ENCODE measurements around the gene ZNF814.
"Not testable (repeated sequence)": the region's sequence is repeated elsewhere in the genome, so short reads cannot be mapped to it uniquely, and the experiment has no call there.

ZNF814 gene

DNA sequence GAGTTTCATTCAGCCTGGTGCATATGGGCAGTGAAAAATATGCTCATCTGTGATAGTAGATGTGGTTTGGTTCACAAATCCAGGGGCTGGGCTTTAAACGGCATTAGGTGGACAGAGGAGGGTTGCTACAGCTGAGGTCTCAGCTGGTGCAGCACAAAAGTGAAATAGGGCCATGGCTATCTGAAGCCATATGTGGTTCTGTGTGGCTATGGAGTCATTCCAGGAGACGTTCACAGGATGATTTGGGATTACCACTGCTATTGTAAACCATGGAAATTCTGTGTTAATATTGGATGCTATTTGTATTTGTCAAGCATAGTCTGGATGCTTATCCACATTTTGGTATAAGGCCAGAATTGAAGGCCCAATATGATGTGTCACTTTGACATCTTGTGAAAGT lies 34.7 kb downstream of the ZNF814 start:
- not testable (repeated sequence) for DNase-seq

DNA sequence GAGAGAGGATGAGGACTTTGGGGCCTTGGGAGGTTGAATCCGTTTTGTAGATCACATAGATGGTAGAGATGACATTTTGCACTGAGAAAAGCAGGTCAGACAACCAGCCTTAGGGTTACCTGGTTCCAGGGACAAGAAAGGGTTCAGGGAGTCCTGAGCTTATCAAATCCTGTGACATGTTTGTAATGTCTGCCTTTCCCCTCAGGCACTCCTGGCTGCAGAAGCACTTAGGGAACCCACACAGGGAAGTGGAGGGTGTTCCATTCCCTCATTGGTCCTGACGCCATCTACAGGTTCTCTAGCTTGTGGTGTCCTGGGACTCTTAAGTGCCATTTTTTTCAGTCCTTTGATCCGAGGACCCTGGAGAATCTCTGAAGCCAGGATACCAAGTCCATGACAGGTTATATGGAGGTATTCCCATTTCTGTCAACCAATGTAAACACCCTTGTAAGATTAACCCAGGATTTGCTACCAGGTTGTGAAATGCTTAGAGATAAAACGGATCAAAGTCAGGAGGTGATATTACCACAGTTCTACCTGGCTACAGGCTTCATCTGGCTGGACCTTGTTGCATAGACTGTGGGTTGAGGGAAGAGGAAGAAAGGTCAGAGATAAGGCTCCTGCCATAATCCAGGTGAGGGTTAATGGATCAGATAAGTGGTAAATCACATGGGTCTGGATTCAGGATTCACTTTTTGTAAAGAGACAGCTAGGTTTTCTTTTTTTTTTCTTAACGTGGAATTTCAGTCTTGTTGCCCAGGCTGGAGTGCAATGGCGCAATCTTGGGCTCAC lies 36.8 kb downstream of the ZNF814 start:
- not testable (repeated sequence) for DNase-seq

DNA sequence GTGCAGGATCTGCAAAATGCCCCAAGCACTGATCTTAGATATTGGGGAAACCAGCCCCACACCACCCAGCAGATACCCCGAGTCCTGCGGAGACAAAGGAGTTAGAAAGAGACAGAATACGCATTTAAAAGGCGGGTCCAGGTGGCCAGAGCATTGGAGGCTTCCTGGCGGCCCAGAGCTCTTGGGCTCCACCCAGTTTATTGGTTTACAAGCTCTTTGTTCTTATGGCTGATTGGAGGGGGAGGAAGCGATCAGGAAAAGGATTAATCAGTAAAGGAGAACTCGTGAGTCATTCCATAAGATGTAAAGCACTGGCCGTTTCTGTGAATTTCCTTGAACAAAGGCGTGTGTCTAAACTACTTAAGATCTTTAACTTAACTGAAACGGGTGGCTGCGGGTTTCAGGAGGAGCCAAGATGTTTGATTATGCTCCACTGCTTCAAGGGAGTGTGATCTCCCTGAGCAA lies 38.3 kb downstream of the ZNF814 start:
- no peak for DNase-seq

DNA sequence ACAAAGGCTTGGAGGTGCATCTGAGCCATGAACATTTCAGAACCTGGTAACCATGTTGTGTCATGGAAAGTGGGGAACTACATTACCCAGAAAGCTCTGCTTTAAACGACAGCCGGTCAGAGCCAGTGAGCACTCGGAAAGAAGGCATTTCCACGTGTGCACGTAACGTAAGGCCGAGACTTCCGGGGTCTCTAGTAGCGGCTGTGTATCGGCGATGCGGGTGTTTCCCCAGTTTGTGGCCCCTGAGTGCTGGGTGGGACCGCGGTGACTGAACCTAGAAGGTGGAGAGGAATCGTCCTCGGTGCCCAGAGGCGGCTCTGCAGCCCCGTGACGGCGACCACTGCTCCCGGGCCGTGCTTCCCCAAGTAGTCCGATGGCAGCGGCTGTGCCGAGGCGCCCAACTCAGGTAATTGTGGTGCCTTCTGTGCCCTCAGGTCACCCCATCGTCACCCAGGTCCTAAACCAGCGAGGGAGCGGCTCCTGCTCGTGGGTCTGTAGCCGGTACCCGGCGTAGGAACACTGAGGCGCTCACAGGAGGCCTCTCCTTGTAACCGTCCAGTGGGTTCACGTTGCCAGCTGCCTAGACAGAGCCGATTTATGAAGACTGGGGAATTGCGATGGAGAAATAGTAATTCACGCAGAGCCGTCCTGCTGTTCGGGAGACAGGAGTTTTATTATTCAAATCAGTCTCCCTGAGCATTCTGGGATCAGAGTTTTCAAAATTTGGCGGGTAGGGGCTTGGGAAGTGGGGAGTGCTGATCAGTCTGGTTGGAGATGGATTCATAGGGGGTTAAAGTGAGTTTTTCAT lies 39.0 kb downstream of the ZNF814 start, which contains the start of gene ZNF587:
ZNF587 (plus strand) TSS at position 194 of the 808 bp plus-strand sequence; CDS start at position 374, 180 bp downstream.
- peak; percentile 83 for DNase-seq

DNA sequence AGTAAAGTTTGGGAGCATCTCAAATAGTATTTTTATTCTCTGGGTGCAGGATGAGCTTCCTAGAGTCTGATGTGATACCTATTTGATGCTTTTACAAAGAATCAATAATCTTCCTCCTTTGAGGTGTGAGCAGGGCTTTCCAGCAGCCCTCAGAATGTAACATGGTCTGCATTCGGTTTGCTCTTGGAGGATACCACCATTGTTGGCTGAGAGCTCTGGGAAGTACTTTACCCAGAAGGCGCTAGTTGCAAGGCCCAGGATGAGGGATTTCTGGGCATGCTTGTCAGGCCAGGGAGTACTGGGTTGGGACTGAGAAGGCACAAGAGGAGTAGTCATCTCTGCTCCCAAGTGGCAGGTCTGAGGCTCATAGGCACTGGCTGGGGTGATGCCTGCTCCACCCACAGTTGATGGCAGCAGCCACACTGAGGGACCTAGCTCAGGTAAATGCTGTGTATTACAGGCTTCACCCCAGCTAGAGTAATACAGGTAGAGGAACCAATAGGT lies 39.6 kb downstream of the ZNF814 start:
- DNase-seq, result not testable (repeated sequence)

DNA sequence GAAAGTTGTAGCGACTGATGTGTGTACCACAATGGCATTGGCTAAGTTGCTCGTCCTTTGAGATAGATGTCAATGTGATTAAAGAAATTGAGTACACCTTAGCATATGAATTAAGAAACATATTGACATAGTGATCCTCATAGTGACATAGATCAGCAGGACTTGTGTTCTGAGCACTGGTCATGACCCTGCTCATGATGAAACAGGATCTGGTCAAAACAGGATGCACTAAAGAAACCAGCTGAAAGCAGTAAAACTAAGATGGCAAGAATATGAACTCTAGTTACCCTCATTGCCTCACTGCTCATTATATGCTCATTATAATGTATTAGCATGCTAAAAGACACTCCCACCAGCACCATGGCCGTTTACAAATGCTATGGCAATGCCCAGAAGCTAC lies 41.7 kb downstream of the ZNF814 start:
- DNase-seq, result not testable (repeated sequence)

DNA sequence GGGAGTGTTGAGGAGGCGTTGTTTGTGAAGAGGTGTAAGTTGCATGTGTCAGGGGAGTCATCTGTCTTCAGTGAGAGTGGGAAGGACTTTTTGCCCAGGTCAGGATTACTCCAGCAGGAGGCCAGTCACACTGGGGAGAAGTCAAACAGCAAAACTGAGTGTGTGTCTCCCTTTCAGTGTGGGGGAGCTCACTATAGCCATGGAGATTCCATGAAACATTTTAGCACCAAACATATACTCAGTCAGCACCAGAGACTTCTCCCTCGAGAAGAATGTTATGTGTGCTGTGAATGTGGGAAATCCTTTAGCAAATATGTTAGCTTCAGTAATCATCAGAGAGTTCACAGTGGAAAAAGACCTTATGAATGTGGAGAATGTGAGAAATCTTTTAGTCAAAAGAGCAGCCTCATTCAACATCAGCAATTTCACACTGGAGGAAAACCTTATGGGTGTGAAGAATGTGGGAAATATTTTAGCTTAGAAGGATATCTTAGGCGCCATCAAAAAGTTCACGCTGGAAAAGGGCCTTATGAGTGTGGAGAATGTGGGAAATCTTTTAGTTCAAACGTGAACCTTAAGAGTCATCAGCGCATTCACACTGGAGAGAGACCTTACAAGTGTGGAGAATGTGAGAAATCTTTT lies 47.6 kb downstream of the ZNF814 start:
- no peak for DNase-seq

DNA sequence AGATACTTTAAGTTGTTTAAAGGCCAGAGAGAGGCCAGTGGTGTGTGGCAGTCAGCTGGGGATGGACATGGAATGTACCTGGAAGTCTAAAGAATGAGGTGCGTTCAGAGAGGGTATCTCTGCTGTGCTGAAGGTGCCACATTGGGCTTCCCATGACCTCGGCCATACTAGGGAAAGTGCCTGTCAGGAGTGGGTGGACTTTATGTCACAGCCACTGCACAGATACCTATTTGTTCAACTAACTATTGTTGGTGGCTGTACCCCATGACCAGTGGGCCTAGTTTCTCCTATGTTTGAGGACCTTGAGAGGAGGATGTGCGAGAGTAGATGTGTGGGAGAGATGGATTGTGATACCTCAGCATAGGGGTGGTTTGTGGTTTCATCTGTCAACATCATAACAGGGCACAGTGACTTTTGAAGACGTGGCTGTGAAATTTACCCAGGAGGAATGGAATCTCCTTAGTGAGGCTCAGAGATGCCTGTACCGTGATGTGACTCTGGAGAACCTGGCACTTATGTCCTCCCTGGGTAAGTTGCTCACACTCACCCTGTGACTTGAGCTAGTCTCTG lies 50.1 kb downstream of the ZNF814 start:
- DNase-seq, result not testable (repeated sequence)

DNA sequence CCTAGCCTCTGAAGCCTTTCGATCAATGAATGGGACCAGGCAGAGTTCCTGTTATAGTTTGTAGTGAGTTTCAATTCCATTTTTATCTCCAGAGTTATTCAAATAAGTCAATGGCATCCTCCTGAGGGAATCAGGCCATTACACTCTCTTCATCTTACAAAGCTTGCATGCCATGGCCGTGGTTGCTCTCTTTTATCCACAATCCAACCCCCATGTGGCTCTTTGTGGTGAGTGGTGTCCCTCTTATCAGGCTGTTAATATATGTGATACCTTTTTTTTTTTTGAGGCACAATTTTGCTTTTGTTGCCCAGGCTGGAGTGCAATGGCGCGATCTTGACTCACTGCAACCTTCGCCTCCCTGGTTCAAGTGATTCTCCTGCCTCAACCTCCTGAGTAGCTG lies 51.8 kb downstream of the ZNF814 start:
- not testable (repeated sequence) for DNase-seq

DNA sequence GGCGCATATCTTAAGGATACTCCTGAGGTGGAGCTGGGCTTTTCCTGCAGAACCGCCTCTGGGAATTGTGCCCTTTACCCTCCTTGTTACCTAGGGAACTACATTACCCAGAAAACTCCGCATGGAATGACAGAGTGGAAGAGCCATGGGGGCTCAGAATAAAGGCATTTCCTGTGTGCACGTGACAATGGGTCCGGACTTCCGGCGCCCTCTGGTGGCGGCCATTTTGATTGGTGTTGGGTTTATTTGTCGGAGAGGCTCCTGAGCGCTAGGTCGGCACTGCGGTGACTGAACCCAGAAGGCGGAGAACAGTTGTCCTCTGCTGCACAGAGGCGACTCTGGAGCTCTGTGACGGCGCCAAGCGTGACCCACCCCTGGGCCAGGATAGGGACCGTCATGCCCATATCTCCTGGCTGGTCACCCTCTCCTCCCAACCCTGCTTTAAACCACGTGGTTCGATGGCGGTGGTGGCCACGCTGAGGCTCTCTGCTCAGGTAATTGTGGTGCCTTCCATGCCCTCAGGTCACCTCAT lies 58.7 kb downstream of the ZNF814 start, which contains the start of gene ZNF587B:
ZNF587B (plus strand) TSS at position 229 of the 532 bp plus-strand sequence; CDS start at position 459, 230 bp downstream.
- no peak for DNase-seq

DNA sequence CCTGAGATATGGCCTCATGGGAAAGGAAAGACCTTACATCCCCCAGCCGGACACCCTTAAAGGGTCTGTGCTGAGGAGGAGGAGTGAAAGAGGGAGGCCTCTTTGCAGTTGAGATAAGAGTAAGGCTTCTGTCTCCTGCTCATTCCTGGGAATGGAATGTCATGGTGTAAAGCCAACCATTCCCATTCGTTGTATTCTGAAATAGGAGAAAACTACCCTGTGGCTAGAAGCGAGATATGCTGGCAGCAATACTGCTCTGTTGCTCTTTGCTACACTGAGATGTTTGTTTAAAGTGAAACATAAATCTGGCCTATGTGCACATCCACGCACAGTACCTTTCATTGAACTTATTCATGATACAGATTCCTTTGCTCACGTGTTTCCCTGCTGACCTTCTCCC lies 59.5 kb downstream of the ZNF814 start:
- no peak for DNase-seq

DNA sequence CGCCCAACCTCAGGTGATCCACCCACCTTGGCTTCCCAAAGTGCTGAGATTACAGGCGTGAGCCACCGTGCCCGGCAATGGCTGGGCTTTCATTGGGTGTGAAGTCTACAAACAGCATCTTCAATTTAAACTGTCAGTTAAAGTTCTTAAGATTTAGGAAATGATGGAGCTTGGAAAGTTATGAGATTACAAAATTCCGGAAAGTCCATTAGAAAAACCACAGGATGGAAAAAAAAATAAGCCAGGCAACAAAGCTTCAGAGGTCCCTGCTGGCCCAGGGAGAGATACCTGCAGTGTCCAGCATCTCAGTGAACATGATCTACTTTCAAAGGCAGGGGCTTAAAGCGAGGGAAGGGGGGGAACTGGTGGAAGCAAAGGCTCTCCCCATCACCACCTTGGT lies 63.3 kb downstream of the ZNF814 start:
- no peak for DNase-seq

DNA sequence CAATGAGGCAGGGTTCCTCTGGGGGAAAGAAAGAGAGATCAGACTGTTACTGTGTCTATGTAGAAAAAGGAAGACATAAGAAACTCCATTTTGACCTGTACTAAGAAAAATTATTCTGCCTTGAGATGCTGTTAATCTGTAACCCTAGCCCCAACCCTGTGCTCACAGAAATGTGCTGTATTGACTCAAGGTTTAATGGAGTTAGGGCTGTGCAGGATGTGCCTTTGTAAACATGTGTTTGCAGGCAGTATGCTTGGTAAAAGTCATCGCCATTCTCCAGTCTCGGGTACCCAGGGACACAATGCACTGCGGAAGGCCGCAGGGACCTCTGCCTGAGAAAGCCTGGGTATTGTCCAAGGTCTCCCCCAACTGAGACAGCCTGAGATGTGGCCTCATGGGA lies 65.2 kb downstream of the ZNF814 start:
- DNase-seq, result not testable (repeated sequence)

DNA sequence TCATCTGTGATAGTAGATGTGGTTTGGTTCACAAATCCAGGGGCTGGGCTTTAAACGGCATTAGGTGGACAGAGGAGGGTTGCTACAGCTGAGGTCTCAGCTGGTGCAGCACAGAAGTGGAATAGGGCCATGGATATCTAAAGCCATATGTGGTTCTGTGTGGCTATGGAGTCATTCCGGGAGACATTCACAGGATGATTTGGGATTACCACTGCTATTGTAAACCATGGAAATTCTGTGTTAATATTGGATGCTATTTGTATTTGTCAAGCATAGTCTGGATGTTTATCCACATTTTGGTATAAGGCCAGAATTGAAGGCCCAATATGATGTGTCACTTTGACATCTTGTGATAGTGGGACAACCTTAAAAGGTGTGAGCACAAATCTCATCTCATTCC lies 65.7 kb downstream of the ZNF814 start:
- DNase-seq, result not testable (repeated sequence)

DNA sequence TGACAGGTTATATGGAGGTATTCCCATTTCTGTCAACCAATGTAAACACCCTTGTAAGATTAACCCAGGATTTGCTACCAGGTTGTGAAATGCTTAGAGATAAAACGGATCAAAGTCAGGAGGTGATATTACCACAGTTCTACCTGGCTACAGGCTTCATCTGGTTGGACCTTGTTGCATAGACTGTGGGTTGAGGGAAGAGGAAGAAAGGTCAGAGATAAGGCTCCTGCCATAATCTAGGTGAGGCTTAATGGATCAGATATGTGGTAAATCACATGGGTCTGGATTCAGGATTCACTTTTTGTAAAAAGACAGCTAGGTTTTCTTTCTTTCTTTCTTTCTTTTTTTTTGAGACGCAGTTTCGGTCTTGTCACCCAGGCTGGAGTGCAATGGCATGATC lies 67.3 kb downstream of the ZNF814 start:
- not testable (repeated sequence) for DNase-seq

DNA sequence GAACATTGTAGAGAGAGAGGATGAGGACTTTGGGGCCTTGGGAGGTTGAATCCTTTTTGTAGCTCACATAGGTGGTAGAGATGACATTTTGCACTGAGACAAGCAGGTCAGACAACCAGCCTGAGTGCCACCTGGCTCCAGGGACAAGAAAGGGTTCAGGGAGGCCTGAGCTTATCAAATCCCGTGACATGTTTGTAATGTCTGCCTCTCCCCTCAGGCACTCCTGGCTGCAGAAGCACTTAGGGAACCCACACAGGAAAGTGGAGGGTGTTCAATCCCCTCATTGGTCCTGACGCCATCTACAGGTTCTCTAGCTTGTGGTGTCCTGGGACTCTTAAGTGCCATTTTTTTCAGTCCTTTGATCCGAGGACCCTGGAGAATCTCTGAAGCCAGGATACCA lies 67.7 kb downstream of the ZNF814 start:
- DNase-seq, result not testable (repeated sequence)

DNA sequence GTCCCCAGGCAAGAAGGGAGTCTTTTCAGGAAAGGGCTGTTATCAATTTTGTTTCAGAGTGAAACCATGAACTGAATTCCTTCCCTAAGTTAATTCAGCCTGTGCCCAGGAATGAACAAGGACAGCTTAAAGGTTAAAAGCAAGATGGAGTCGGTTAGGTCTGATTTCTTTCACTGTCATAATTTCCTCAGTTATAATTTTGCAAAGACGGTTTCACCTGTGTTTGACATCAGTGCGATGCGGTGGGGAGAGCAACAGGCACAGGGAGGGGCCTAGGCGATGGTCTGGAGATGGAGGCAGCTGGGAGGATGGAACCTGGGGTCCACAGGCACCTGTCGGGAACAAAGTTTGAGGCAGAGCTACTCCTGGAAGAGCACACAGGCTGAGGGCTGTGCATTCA lies 68.2 kb downstream of the ZNF814 start:
- DNase-seq, result no peak

DNA sequence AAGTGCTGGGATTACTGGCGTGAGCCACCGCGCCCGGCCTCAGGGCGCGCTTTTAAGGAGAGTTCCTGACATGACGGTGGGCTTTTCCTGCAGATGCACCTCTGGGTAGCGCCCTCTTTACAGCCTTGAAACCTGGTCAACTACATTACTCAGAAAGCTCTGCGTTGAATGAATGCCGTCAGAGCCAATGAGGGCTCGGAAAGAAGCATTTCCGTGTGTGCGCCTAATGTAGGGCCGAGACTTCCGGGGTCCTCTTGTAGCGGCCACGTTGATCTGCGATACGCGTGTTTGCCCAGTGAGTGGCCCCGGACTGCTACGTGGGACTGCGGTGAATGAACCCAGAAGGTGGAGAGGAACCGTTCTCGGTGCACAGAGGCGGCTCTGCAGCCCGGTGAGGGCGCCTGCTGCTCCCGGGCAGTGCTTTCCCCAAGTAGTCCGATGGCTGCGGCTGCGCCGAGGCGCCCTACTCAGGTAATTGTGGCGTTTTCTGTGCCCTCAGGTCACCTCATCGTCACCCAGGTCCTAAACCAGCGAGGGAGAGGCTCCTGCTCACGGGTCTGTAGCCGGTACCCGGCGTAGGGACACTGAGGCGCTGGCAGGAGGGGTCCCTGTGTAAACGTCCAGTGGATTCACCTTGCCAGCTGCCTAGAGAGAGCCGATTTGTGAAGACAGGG lies 69.2 kb downstream of the ZNF814 start:
- DNase-seq, result peak; percentile 93

DNA sequence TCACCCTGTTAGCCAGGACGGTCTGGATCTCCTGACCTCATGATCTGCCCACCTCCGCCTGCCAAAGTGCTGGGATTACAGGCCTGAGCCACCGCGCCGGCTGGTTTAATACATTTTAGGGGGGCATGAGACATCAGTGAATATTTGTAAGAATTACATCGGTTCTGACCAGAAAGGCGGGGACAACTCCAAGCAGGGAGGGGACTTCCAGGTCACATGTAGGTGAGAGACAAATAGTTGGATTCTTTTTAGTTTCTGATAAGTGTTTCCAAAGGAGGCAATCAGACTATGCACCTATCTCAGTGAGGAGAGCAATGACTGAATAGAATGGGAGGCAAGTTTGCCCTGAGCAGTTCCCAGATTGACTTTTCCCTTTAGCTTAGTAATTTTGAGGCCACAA lies 70.5 kb downstream of the ZNF814 start:
- no peak for DNase-seq

DNA sequence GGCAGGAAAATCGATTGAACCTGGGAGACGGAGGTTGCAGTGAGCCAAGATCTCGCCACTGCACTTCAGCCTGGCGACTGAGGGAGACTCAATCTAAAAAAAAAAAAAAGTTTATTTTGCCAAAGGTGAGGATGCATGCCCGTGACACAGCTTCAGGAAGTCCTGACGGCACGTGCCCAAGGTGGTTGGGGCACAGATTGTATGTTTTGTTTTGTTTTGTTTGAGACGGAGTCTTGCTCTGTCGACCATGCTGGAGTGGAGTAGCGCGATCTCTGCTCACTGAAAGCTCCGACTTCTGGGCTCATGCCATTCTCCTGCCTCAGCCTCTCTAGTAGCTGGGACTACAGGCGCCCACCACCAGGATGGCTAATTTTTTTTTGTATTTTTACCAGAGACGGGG lies 70.9 kb downstream of the ZNF814 start:
- no peak for DNase-seq

DNA sequence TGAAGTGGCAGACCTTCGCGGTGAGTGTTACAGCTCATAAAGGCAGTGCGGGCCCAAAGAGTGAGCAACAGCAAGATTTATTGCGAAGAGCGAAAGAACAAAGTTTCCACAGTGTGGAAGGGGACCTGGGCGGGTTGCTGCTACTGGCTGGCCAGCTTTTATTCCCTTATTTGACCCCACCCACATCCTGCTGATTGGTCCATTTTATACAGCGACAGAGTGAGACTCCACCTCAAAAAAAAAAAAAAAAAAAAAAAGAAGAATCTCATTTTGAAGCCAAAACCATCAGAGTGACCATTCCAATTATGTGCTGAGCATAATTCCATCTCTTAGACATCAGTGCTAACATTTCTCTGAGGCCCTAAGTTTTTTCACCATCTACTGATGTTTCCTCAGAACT lies 72.2 kb downstream of the ZNF814 start:
- no peak for DNase-seq

Data from NCI-H2171 treated with DMSO at 0.1 percent for 48 hours (cell line).